Erythroblast (primary cell): Measurements from ENCODE around the gene PRDM11.

Experiments used
- GATA1 ChIP-seq: IDR thresholded peaks from 2 replicates; pipeline ENCODE4 v1.6.1; 2011; ENCODE audit warnings: low read depth, mild to moderate bottlenecking, control low read depth, low read length, moderate library complexity
- POLR2A ChIP-seq: IDR thresholded peaks from 2 replicates; pipeline ENCODE4 v1.6.1; 2011; ENCODE audit warnings: mild to moderate bottlenecking, low read length

GRCh38 chr11:45100339-45100738 is 46.1 kb upstream of the PRDM11 start:
- TF ChIP-seq POLR2A: no peak
- no peak for TF ChIP-seq GATA1
